ENCODE data around the gene LHFPL6. TPM values are rescaled to one million over a fixed set of nuclear protein-coding genes. Genes with fewer than 3 reads are reported as not detected.

The LHFPL6 gene
- total and polyA plus RNA-seq, 10 of the 15 experiments (the other 5 are each of a cell fraction or from before 2014, with no cell fraction given) = 0.11 to 4.6 (median 0.41) TPM

DNA sequence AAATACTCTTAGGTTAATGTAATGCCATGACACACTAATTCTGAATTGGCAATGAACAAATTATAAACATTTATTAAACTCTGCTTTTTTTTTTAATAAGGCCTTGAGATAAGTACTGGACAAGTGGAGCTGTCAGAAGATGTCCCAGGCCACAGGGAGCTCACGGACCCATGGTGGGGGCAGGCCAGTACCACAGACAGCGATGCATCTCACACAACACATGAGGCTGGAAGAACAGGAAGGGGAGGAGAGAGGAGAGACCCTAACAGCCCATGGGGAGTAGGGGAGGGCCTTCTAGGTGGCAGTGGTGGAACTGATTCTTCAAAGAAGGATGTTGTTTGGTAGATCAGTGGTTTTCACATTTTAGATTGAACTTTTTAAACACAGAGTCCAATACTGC is 128.4 kb downstream of the LHFPL6 start:
- SMC1A ChIA-PET (ENCODE audit: uncharacterized antibody, unreplicated experiment) = interaction anchor here (0.7 to 1.1 kb wide), 2 partner anchors 9 to 13 kb away, joined by 3 read pairs; no protein-coding TSS in a partner anchor
- Histone ChIP-seq H4K20me1 (ENCODE audit: control insufficient read depth, insufficient read depth) (no peaks in the 10 kb centered on the region), H3K4me3 (no peak overlapping the region), H3K27me3 (replicated peaks in 1 of 2; ENCODE audit: control insufficient read depth in 2 of 2, insufficient read depth in 2 of 2, low read length in 1 of 2) (no peaks in the 10 kb centered on the region), H3K79me2 (ENCODE audit: control insufficient read depth, insufficient read depth, low read length) (no peaks in the 10 kb centered on the region), H3K9me3 (replicated peaks; ENCODE audit: control insufficient read depth, insufficient read depth, low read length) (no peaks in the 10 kb centered on the region), H3K4me1 (ENCODE audit: control insufficient read depth, insufficient read depth, low read length) (no peaks in the 10 kb centered on the region), H2AFZ (ENCODE audit: control insufficient read depth, low read depth, low read length) (no peak overlapping the region), H3K4me2 (ENCODE audit: control insufficient read depth, insufficient read depth) (no peak overlapping the region), H3K36me3 (ENCODE audit: control insufficient read depth in 2 of 2, insufficient read depth in 2 of 2, low read length in 1 of 2) (no peaks in the 10 kb centered on the region), H3K27ac (ENCODE audit: control insufficient read depth, insufficient read depth) (no peak overlapping the region), H3K9ac (ENCODE audit: control insufficient read depth, insufficient read depth, low read length) (no peak overlapping the region)
- in situ Hi-C loops (cut with MboI) (no loop called here), intact Hi-C loops (cut with micrococcal nuclease; ENCODE audit: unreplicated experiment) (no loop called here)
- ATAC-seq = no peak
- FAIRE-seq = no peak
- CTCF ChIA-PET = interaction anchor here (1.5 kb wide), 1 partner anchor 20 kb away, joined by 4 read pairs; no protein-coding TSS in a partner anchor
- BruUV-seq (replicated peaks) = no TSS peak
- TF ChIP-seq NR2F1 (conservative IDR thresholded peaks at IDR 0.05) (no peak), MXI1 (IDR thresholded peaks at IDR 0.05; ENCODE audit: low read depth, low read length) (no peak), RCOR1 (conservative IDR thresholded peaks at IDR 0.05; ENCODE audit: low read depth, low read length) (no peak), SUZ12 (IDR thresholded peaks at IDR 0.05; ENCODE audit: unreplicated experiment) (no peak)
- TF ChIP-seq, protein P1, sequence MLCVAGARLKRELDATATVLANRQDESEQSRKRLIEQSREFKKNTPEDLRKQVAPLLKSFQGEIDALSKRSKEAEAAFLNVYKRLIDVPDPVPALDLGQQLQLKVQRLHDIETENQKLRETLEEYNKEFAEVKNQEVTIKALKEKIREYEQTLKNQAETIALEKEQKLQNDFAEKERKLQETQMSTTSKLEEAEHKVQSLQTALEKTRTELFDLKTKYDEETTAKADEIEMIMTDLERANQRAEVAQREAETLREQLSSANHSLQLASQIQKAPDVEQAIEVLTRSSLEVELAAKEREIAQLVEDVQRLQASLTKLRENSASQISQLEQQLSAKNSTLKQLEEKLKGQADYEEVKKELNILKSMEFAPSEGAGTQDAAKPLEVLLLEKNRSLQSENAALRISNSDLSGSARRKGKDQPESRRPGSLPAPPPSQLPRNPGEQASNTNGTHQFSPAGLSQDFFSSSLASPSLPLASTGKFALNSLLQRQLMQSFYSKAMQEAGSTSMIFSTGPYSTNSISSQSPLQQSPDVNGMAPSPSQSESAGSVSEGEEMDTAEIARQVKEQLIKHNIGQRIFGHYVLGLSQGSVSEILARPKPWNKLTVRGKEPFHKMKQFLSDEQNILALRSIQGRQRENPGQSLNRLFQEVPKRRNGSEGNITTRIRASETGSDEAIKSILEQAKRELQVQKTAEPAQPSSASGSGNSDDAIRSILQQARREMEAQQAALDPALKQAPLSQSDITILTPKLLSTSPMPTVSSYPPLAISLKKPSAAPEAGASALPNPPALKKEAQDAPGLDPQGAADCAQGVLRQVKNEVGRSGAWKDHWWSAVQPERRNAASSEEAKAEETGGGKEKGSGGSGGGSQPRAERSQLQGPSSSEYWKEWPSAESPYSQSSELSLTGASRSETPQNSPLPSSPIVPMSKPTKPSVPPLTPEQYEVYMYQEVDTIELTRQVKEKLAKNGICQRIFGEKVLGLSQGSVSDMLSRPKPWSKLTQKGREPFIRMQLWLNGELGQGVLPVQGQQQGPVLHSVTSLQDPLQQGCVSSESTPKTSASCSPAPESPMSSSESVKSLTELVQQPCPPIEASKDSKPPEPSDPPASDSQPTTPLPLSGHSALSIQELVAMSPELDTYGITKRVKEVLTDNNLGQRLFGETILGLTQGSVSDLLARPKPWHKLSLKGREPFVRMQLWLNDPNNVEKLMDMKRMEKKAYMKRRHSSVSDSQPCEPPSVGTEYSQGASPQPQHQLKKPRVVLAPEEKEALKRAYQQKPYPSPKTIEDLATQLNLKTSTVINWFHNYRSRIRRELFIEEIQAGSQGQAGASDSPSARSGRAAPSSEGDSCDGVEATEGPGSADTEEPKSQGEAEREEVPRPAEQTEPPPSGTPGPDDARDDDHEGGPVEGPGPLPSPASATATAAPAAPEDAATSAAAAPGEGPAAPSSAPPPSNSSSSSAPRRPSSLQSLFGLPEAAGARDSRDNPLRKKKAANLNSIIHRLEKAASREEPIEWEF (IDR thresholded peaks at IDR 0.05; ENCODE audit: insufficient replicate concordance, low read depth, low read length) = no peak
- 54% methylated on average over 2 of the region's 2 CpGs for WGBS (ENCODE audit: insufficient coverage, insufficient replicate concordance, low lambda C conversion rate, missing lambda C conversion rate)
- RAD21 ChIA-PET (ENCODE audit: unreplicated experiment) = no interaction called here
- DNase-seq (ENCODE audit: low read depth, low spot score) = no peak
- POLR2A ChIA-PET = no interaction called here
